ENCODE measurements around the gene FLII. TPM values are rescaled to one million over a fixed set of nuclear protein-coding genes. Genes with fewer than 3 reads are reported as not detected.
A peak's percentile ranks its signal among the peaks of the same experiment; 100 is the strongest.

Gene FLII
- total and polyA plus RNA-seq, 2 experiments from 2014 or later = 175 to 373 TPM

DNA sequence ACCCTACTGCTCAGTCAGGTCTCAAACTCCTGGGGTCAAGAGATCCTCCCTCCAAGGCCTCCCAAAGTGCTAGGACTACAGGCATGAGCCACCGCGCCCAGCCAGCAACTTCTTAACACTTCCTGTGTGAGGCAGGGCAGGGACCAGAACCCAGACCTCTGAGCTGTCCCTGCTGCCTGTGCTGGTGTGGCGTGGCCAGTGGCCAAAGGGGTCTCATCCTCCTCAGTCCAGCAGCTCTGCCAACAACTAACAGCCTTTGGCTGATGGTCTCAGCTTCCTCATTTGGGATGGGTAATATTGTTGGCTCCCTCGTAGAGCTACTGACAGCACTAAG is 34.5 kb downstream of the FLII start (continued):
- no peak for TF ChIP-seq ZNF462 (CRISPR knock-in tag; IDR thresholded peaks at IDR 0.05)
- TF ChIP-seq STAT1 (IDR thresholded peaks at IDR 0.05; ENCODE audit: unreplicated experiment) = no peak

DNA sequence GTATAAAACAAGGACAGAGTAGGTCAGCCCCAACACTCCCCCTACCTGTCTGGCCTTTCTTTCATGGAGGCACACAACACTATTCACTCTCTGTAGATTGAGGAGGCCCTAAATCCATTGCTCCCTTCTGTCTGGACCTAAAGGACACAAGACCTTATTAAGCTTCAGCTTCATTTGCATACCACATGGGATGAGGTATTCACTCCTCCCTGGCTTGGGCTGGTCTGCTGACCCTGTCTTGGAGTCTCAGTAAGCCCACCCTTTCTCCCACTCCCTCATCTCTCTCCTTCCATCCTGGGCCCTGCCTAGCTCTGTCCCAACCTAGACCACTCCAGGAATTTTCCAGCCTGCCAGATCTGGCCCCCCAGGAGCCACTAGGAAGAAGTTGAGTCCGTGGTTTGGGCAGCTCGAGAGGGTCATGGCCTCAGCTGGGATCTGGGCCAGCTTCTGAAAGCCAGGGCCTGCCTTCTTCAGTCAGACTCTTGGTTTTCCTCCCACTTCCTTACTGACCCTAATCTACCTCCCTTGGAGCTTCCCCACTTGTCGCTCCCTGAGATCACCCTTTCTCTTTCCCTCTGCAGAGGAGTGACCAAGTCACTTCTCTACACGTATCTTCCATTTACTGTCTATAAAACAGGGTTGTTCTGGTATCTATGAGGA is 39.7 kb downstream of the FLII start:
- no peaks in the 10 kb centered on the region for H3K9me3 Mint-ChIP-seq
- Histone ChIP-seq H3K9me2 (ENCODE audit: insufficient read depth) (no peaks in the 10 kb centered on the region), H3K27ac (ENCODE audit: low read depth) (no peak overlapping the region), H2AFZ (no peak overlapping the region), H3K4me1 (ENCODE audit: insufficient read depth) (peaks cover 4% of the 10 kb centered on the region), H4K20me1 (replicated peaks; ENCODE audit: insufficient read depth) (no peaks in the 10 kb centered on the region), H3K4me2 (no peak overlapping the region), H3K27me3 (ENCODE audit: insufficient read depth) (no peaks in the 10 kb centered on the region), H3K4me3 (no peak overlapping the region), H3K79me2 (replicated peaks; ENCODE audit: insufficient read depth) (no peaks in the 10 kb centered on the region), H3F3A (replicated peaks; ENCODE audit: low read depth) (0 out of 2 replicates have a peak, but pooled peaks cover 5% of the 10 kb centered on the region), H3K36me3 (ENCODE audit: insufficient read depth) (no peaks in the 10 kb centered on the region)
- H3K36me3 Mint-ChIP-seq (ENCODE audit: low read depth) = no peaks in the 10 kb centered on the region; the same call in 2 of the 3 replicates
- H3K4me1 Mint-ChIP-seq = peaks cover 8% of the 10 kb centered on the region
- H3K27me3 Mint-ChIP-seq (ENCODE audit: insufficient read depth, low read depth, poor library complexity) = peaks cover 6% of the 10 kb centered on the region
- no peak overlapping the region; the same call in 2 of the 3 replicates for H3K4me3 Mint-ChIP-seq
- DNase-seq (ENCODE audit: low spot score) (peak; percentile 11), ATAC-seq (no peak)
- peak overlapping the region; percentile 53; the same call in 1 of the 2 replicates for H3K27ac Mint-ChIP-seq
- TF ChIP-seq ZNF331 (CRISPR knock-in tag; IDR thresholded peaks at IDR 0.05; ENCODE audit: low read depth) = no peak
- TF ChIP-seq, protein P1, sequence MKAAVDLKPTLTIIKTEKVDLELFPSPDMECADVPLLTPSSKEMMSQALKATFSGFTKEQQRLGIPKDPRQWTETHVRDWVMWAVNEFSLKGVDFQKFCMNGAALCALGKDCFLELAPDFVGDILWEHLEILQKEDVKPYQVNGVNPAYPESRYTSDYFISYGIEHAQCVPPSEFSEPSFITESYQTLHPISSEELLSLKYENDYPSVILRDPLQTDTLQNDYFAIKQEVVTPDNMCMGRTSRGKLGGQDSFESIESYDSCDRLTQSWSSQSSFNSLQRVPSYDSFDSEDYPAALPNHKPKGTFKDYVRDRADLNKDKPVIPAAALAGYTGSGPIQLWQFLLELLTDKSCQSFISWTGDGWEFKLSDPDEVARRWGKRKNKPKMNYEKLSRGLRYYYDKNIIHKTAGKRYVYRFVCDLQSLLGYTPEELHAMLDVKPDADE (IDR thresholded peaks at IDR 0.05) = no peak
- TF ChIP-seq EZH2 (IDR thresholded peaks at IDR 0.05; ENCODE audit: low read depth, unreplicated experiment) = no peak
- no peak for TF ChIP-seq EZH2phosphoT487 (IDR thresholded peaks at IDR 0.05; ENCODE audit: unreplicated experiment)
- no peak for TF ChIP-seq NANOG (IDR thresholded peaks at IDR 0.05; ENCODE audit: borderline replicate concordance)
- no peak for TF ChIP-seq STAT1 (IDR thresholded peaks at IDR 0.05; ENCODE audit: unreplicated experiment)
- TF ChIP-seq POLR2AphosphoS5 (IDR thresholded peaks at IDR 0.05; ENCODE audit: low read depth) = no peak
- no peak for TF ChIP-seq ZNF462 (CRISPR knock-in tag; IDR thresholded peaks at IDR 0.05)
